ENCODE measurements around the gene ZNF608.
A peak's percentile ranks its signal among the peaks of the same experiment; 100 is the strongest.

Gene ZNF608

DNA sequence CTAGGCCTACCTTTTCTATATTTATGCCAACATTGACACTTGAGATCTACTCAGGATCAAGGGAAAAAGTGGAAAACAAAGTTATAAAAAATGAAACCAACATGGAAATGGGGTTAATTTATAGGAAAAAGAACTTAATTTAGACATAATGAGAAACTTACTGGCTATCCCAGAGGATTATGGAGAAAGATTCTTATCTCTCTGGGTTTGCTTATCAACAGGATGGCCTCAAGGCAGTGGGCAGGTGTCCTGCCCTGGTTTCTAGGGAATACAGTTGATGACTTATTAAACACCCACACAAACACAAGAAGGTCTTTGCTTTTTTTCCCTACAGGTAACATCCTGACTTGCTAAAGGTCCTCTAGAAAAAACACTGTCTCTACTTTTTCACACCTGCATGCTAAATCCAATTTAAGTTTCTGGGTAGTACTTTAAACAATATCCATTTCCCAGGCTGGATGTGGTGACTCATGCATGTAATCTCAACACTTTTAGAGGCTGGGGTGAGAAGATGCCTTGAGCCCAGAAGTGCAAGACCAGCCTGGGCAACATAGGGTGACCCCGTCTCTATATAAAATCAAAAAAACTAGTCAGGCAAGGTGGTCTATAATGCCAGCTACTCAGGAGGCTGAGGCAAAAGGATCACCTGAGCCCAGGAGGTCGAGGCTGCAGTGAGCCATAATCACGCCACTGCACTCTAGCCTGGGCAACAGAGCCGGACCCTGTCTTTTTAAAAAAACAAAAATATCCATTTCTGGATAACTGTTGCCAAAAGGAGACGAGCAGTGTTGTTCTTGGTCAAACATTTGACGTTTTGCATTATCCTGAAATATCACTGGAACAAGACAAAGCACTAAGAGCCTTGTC is 6.6 kb upstream of the ZNF608 start:
- DNase-seq, result no peak

DNA sequence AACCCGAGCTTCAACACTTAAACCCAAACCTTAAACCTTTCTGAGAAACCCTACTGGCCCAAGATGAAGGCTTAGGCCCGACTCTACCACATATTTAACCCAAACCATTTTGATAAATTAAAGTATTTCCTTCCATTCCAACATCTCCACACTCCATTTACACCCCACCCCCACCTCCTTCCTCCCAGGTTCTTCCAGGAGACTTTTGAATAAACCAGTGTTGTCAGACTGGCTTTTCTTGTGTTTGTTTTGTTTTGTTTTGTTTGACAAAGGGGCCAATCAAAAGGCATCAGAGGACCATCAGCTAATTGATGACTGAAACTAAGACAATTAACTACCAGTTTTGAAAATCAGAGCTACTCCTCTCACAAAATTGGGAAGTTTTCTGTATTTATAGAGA is 4.6 kb upstream of the ZNF608 start:
- DNase-seq, result no peak

DNA sequence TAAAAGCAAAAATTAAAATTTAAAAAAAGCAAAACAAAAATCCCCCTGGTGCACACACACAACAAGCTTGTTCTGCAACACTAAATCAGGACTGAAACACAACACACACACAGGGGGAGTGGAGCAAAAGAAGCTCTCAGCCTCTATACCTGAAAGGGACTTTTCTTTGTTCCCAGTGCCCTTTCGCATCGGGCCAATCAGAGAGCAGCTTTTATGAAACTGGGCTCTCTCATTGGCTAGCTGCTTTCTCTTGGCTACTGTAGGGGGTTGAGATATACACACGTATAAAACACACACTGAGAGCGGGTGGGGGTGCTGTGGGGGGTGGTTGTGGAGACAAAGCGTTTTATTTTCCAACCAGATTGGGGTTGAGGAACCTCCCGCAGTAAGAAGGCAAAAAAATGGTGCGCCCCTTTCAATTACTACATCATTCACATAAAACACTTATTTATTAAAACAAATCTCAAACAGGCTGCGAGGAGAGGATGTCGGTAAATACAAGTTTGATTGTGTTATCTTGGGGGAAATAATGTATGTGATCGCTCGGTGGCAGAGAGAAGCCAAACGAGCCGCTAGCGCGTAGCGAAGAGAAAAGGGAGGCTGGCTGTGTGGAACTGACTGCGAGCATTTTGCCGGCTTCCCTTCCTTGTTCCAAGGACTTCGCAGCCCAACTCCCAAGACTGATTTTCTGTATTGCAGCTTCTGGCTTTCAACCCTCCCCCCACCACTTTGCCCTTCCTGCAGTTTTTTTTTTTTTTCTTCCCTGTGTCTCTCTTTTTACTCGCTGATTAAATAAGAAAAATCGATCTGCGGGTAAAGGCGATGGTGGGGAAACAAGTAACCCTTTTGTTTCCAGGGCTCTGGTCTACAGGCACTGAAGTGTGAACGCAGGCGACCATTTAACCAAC is 2.5 kb upstream of the ZNF608 start:
- DNase-seq, result peak; percentile 76

- DNase-seq, result no peak
Measured at GRCh38 chr5:124747791-124748686, 1.6 kb upstream of the ZNF608 start.

DNA sequence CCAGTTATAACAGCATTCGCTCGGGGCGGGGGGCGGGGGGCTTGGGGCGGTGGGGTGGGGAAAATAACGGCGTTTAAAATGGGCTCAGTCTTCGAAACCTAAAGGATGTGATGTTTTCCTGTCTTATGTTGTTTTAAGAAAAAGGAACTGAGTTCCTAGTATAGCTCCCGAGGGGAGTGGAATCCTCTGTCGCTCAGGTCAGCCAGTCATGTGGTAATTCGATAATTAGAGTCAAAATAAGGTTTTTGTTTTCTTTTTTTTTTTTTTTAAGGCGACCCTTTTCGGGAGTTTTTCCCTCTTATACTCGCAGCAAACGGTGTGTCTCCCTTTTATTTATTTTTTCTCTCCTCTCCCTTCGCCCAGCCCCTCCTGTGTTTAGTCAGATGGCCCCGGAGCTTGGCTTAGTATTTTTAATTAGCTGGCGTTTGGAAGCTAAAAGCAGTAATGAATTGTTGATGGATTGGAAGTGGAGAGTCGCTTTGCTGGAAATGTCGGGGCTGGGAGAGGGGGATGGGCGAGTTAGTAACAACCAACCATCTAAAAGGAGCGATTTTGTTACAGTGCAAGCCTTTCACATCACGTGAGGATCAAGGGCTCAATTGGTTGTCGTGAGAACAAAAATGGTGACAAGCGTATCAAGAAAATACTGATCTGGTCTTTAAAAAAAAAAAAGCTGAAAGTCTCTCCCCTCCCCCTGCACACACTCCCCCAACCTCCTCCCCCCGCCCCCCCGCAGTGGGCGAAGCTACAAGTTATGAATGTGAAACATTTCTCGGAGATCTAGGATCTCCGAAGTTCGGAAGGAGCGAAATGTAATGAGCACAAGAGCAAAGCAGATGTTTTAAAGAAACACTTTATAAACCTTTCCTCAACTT is 714 bp upstream of the ZNF608 start:
- peak; percentile 51 to 81 for DNase-seq

GRCh38 chr5:124745007-124745927 is 1.2 kb downstream of the ZNF608 start:
- no peak for DNase-seq

DNA sequence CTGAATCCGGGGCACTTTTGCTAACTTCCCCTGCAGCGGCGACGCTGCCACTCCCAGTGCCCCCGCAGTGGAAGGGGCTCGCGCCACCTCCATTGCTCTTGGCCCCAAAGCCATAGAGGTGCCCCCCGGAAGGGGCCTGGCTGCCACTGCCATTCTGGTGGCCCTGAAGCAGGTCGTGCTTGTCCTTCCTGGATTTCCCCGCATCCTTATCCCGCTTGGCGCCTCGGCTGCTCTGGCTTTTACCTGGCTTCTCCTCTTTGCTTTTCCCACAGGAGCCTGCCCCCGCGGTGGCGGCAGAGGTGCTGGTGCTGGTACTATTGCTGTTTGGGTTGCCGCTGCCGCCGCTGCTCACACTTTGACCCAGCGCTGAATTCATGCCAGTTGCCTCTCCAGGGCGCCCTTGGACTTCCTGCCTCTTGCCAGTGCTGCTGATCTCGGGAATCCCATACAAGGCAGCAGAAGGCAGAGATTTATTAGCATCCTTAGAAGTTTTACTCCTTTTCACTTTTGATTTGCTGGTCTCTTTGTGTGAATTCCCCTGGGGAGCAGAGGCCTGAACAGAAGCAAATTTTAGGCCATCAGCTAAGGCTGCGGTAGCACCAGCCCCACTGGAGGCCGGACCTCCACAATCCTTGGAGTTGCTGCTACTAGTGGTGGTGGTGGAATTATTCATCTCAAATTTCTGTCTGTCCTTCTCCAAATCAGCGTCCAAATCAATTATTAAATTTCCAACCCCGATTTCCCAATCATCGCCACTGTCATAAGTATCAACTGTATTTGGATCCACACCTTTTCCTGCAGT is 2.1 kb downstream of the ZNF608 start:
- no peak for DNase-seq

DNA sequence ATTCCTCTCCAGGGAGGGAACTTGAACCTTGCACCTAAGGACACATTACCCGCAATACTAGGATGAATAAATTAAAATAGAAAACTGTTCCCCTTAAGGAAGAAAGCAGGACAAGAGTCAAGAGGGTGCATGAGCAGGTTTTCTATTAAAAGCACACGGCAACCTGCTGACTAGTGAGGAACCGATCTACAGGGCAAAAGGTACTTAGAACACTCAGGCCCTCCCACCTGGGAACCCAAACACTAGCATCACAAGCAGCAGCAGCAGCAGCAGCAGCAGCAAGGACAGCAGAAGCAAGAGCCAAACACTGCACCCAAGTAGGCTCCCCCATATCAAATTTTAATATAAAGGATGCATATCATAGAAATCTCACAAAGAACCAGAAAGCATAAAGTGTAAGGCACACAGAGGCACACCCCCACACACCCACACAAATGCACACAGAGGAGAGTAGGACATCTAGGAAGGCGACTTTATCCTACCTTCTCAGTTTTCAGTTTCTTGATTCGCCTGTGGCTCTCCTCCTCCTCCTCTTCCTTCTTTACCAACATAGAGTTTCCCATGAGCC is 2.8 kb downstream of the ZNF608 start:
- peak in 1 of 2 experiments; percentile 9 for DNase-seq

GRCh38 chr5:124742983-124743601 is 3.3 kb downstream of the ZNF608 start:
- DNase-seq, result no peak

DNA sequence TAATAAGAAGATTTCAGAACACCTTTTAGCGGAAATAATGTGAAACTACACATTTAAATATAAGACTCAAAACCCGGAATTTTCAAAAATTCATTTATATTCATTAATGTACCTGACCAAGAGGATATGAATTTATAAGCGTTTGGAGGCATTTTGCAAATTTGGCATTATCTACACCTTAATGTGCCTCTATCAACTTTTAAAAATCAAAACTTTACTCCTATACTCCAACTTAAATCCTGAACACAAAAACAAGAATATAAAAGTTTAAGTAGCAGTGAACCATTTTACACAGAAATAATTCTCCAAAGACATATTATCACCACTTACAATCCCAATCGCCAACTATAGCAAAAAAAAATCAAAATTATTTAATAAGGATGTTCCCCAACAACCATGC is 3.9 kb downstream of the ZNF608 start:
- no peak for DNase-seq

GRCh38 chr5:124741711-124742496 is 4.5 kb downstream of the ZNF608 start:
- DNase-seq, result no peak

GRCh38 chr5:124740991-124741583 is 5.4 kb downstream of the ZNF608 start:
- peak; percentile 58 to 73 for DNase-seq

GRCh38 chr5:124740071-124740470 is 6.4 kb downstream of the ZNF608 start:
- no peak for DNase-seq

GRCh38 chr5:124739634-124740025 is 6.8 kb downstream of the ZNF608 start:
- DNase-seq, result no peak

DNA sequence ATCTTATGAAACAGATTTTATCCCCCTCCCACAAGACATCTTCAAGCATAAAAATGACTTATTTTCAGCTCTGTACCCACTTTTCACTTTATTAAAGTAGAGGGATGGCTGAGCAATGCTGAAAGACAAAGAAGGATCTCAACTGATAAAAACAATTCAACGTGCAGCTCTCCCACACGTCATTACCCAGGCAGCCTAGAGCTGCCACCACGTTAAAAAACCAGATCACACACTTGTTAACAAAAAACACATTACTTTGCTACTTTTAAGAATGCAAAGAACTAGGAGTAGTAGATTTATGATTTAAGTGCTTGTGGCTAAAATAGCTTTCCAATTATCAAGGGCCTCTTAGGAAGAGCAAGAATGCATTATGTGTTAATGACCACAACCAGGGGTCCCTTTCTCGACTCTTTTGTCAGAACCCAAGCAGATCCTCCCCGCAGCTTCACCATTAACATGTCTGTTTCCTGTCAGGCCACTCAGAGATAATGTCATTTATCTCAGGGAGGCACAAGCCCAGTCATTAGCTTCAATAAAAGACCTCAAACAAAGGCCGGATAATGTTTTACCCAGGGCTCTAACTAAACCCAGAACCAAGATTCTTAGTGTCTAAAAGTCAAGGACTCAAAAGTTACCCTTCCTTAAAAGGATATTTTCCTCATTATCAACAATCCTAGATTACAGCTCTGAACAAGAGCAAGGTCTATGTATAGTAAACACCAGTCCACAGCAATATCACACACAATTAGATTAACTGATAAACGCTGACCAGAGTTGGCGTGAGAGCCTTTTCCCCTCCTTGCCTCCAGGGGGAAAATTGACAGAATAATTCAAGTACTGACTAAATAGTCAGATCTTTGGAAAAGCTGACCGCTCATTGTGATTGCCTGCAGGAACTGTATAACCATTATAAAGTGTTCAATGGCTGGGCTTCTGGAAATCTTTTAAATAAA is 7.5 kb downstream of the ZNF608 start:
- no peak for DNase-seq

- no peak for DNase-seq
Measured at GRCh38 chr5:124737651-124738050, 8.8 kb downstream of the ZNF608 start.

All from NCI-H187 (cell line).